Effector memory CD4-positive, alpha-beta T cell (primary cell): ENCODE results near the gene TPO.

ENCODE experiments used
- DNase-seq, 3 donors: peaks; one replicate each; pipeline ENCODE4 v3.0.0-alpha.2; 2020
- H3K27ac ChIP-seq: 2 replicates; pipeline ENCODE4 v1.7.0; 2013; ENCODE audit warnings: mild to moderate bottlenecking, low read length, moderate library complexity; ENCODE audit not compliant: insufficient read depth, poor library complexity, severe bottlenecking
- H3K27me3 ChIP-seq: replicated peaks from 2 replicates; pipeline ENCODE4 v1.7.0; 2013; ENCODE audit warnings: mild to moderate bottlenecking, low read length; ENCODE audit not compliant: insufficient read depth, control insufficient read depth, poor library complexity, severe bottlenecking
- H3K36me3 ChIP-seq: 2 replicates; pipeline ENCODE4 v1.7.0; 2013; ENCODE audit warnings: mild to moderate bottlenecking, low read length, moderate library complexity; ENCODE audit not compliant: control insufficient read depth, insufficient read depth
- H3K4me1 ChIP-seq: 2 replicates; pipeline ENCODE4 v1.7.0; 2013; ENCODE audit warnings: low read length, mild to moderate bottlenecking; ENCODE audit not compliant: control insufficient read depth, insufficient read depth, poor library complexity, severe bottlenecking
- H3K4me3 ChIP-seq: 2 replicates; pipeline ENCODE4 v1.7.0; 2013; ENCODE audit warnings: low read length, low read depth, mild to moderate bottlenecking; ENCODE audit not compliant: insufficient read depth, poor library complexity, severe bottlenecking
- H3K9me3 ChIP-seq: 2 replicates; pipeline ENCODE4 v1.7.0; 2013; ENCODE audit warnings: mild to moderate bottlenecking, low read length, moderate library complexity; ENCODE audit not compliant: control insufficient read depth

TPO gene

GRCh38 chr2:1539441-1539840, 126.2 kb downstream of the TPO start:
- Histone ChIP-seq H3K9me3 (no peaks in the 10 kb centered on the region), H3K36me3 (no peaks in the 10 kb centered on the region), H3K4me3 (no peak overlapping the region), H3K27me3 (no peaks in the 10 kb centered on the region), H3K27ac (no peak overlapping the region), H3K4me1 (no peaks in the 10 kb centered on the region)
- no peak for DNase-seq

GRCh38 chr2:1539973-1540372, 126.7 kb downstream of the TPO start:
- Histone ChIP-seq H3K4me1 (no peaks in the 10 kb centered on the region), H3K4me3 (no peak overlapping the region), H3K36me3 (no peaks in the 10 kb centered on the region), H3K27me3 (no peaks in the 10 kb centered on the region), H3K9me3 (no peaks in the 10 kb centered on the region), H3K27ac (no peak overlapping the region)
- no peak for DNase-seq

GRCh38 chr2:1540481-1540880, 127.2 kb downstream of the TPO start:
- no peak for DNase-seq
- Histone ChIP-seq H3K36me3 (no peaks in the 10 kb centered on the region), H3K27me3 (no peaks in the 10 kb centered on the region), H3K4me1 (no peaks in the 10 kb centered on the region), H3K27ac (no peak overlapping the region), H3K9me3 (no peaks in the 10 kb centered on the region), H3K4me3 (no peak overlapping the region)

- Histone ChIP-seq H3K27ac (no peak overlapping the region), H3K9me3 (no peaks in the 10 kb centered on the region), H3K27me3 (no peaks in the 10 kb centered on the region), H3K4me3 (no peak overlapping the region), H3K4me1 (peaks cover 4% of the 10 kb centered on the region), H3K36me3 (no peaks in the 10 kb centered on the region)
- no peak for DNase-seq
Observed at GRCh38 chr2:1541040-1541439, 127.8 kb downstream of the TPO start.

- H3K27ac ChIP-seq = no peak overlapping the region
- no peaks in the 10 kb centered on the region for H3K27me3 ChIP-seq
- H3K36me3 ChIP-seq = no peaks in the 10 kb centered on the region
- no peak for DNase-seq
- no peak overlapping the region for H3K4me3 ChIP-seq
- peaks cover 6% of the 10 kb centered on the region for H3K4me1 ChIP-seq
- no peaks in the 10 kb centered on the region for H3K9me3 ChIP-seq
Observed at GRCh38 chr2:1541819-1542475, 128.7 kb downstream of the TPO start.

- no peaks in the 10 kb centered on the region for H3K27me3 ChIP-seq
- no peaks in the 10 kb centered on the region for H3K9me3 ChIP-seq
- H3K27ac ChIP-seq = no peak overlapping the region
- no peaks in the 10 kb centered on the region for H3K36me3 ChIP-seq
- no peak for DNase-seq
- H3K4me3 ChIP-seq = no peak overlapping the region
- H3K4me1 ChIP-seq = peaks cover 6% of the 10 kb centered on the region
Observed at GRCh38 chr2:1542971-1543370, 129.7 kb downstream of the TPO start.

GRCh38 chr2:1543776-1544477, 130.7 kb downstream of the TPO start:
- Histone ChIP-seq H3K9me3 (no peaks in the 10 kb centered on the region), H3K27ac (no peak overlapping the region), H3K27me3 (no peaks in the 10 kb centered on the region), H3K4me1 (peaks cover 6% of the 10 kb centered on the region), H3K36me3 (no peaks in the 10 kb centered on the region), H3K4me3 (no peak overlapping the region)
- DNase-seq = no peak

- Histone ChIP-seq H3K27me3 (no peaks in the 10 kb centered on the region), H3K4me1 (peaks cover 6% of the 10 kb centered on the region), H3K27ac (no peak overlapping the region), H3K36me3 (no peaks in the 10 kb centered on the region), H3K4me3 (no peak overlapping the region), H3K9me3 (no peaks in the 10 kb centered on the region)
- no peak for DNase-seq
Observed at GRCh38 chr2:1544478-1545069, 131.3 kb downstream of the TPO start.

- Histone ChIP-seq H3K27me3 (no peaks in the 10 kb centered on the region), H3K9me3 (no peaks in the 10 kb centered on the region), H3K4me3 (no peak overlapping the region), H3K27ac (no peak overlapping the region), H3K4me1 (peaks cover 12% of the 10 kb centered on the region), H3K36me3 (no peaks in the 10 kb centered on the region)
- DNase-seq = peak in 1 of 3 donors; percentile 6
Observed at GRCh38 chr2:1546023-1546591, 132.8 kb downstream of the TPO start.

GRCh38 chr2:1546901-1547300, 133.6 kb downstream of the TPO start:
- H3K27me3 ChIP-seq = no peaks in the 10 kb centered on the region
- no peaks in the 10 kb centered on the region for H3K36me3 ChIP-seq
- peaks cover 12% of the 10 kb centered on the region for H3K4me1 ChIP-seq
- no peak overlapping the region for H3K27ac ChIP-seq
- H3K4me3 ChIP-seq = no peak overlapping the region
- H3K9me3 ChIP-seq = no peaks in the 10 kb centered on the region
- no peak for DNase-seq
